Left lung (tissue), 10 donors: ENCODE results near the gene IRF2. TPM values are rescaled to one million over a fixed set of nuclear protein-coding genes. Genes with fewer than 3 reads are reported as not detected.
A peak's percentile ranks its signal among the peaks of the same experiment; 100 is the strongest.

Experiments
- ATAC-seq: fragments of 200-7000 bp; cut with Tn5 transposase; one replicate; pipeline ENCODE4 v1.9.1; 2020; ENCODE audit warnings: moderate library complexity
- DNase-seq, 4 donors: peaks; one replicate each; pipeline ENCODE4 v3.0.0-alpha.2; 2013 to 2020
- H3K27ac ChIP-seq, 2 donors: fragments of 200-600 bp; sonication (generic) in 1 of 2; one replicate each; pipeline versions ENCODE4 v1.5.0 to v1.8.0; 2020 to 2021
- H3K27me3 ChIP-seq, 2 donors: fragments of 200-600 bp; sonication (generic) in 1 of 2; one replicate each; pipeline versions ENCODE4 v1.5.0 to v1.8.0; 2020 to 2021
- H3K36me3 ChIP-seq, 2 donors: fragments of 200-600 bp; sonication (generic) in 1 of 2; one replicate each; pipeline versions ENCODE4 v1.5.0 to v1.8.0; 2020 to 2021
- H3K4me1 ChIP-seq, 2 donors: fragments of 200-600 bp; one replicate each; pipeline ENCODE4 v1.8.0; 2021
- H3K4me3 ChIP-seq, 2 donors: fragments of 200-600 bp; sonication (generic) in 1 of 2; one replicate each; pipeline versions ENCODE4 v1.5.0 to v1.8.0; 2020 to 2021; ENCODE audit warnings: mild to moderate bottlenecking in 1 of 2
- H3K9me3 ChIP-seq, 2 donors: fragments of 200-600 bp; sonication (generic) in 1 of 2; one replicate each; pipeline versions ENCODE4 v1.5.0 to v1.8.0; 2020 to 2021
- intact Hi-C, 2 donors: fragments of 100-400 bp; cut with DNase I; formaldehyde crosslinking; loops; one replicate each; pipeline versions ENCODE4 v1.11.2 to v1.14.2; 2022
- polyA plus RNA-seq, 6 donors: library from polyadenylated mRNA; unstranded; fragments of 120-200 nt; gene quantifications; one replicate each; pipeline ENCODE4 v1.2.1, GENCODE V29; 2013; ENCODE audit not compliant: insufficient read length in 6 of 6
- total RNA-seq, 2 donors: library from RNA; stranded (reverse); fragmentation: NEBNext Ultra II Directional; extraction: Animal tissue kit (Norgen Biotek cat#: 25700); gene quantifications; one replicate each; pipeline ENCODE4 v1.2.1, GENCODE V29; 2021
- TF ChIP-seq, protein P1 (sequence below), 2 donors: fragments of 200-600 bp; sonication (generic) in 1 of 2; IDR thresholded peaks; one replicate each; pipeline versions ENCODE4 v1.5.0 to v1.8.0; 2021; ENCODE audit warnings: antibody characterized with exemption in 2 of 2
- donor health status: DM: no; HTN: yes; CAD: no.
- donor health status: DM: no; HTN: no; CAD: no.

Gene IRF2
- total and polyA plus RNA-seq, 8 donors = 32.8 to 50.2 (median 47.0) TPM

DNA sequence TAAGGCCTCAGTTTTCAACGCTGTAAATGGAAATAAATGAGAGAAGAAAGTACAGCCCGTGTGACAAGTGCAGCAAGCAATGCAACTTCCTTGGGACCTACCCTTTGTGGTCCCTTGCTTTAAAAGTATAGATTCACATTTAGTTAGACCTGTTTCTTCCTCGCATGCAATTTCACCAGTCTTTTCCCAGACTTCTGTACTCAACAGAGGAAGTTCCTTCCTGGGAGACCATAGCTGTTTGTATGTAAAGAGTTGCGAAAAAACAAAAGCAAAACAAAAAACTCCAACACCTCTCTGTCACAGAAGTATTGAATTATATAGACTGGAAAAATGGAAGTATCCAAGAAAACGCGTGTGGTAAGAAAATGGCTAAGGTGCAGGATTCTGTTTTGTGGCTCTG is 1.1 kb upstream of the IRF2 start:
- no peaks in the 10 kb centered on the region for H3K27me3 ChIP-seq
- ATAC-seq (no peak), DNase-seq (no peak)
- no peaks in the 10 kb centered on the region for H3K36me3 ChIP-seq
- TF ChIP-seq, protein P1, sequence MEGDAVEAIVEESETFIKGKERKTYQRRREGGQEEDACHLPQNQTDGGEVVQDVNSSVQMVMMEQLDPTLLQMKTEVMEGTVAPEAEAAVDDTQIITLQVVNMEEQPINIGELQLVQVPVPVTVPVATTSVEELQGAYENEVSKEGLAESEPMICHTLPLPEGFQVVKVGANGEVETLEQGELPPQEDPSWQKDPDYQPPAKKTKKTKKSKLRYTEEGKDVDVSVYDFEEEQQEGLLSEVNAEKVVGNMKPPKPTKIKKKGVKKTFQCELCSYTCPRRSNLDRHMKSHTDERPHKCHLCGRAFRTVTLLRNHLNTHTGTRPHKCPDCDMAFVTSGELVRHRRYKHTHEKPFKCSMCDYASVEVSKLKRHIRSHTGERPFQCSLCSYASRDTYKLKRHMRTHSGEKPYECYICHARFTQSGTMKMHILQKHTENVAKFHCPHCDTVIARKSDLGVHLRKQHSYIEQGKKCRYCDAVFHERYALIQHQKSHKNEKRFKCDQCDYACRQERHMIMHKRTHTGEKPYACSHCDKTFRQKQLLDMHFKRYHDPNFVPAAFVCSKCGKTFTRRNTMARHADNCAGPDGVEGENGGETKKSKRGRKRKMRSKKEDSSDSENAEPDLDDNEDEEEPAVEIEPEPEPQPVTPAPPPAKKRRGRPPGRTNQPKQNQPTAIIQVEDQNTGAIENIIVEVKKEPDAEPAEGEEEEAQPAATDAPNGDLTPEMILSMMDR (IDR thresholded peaks at IDR 0.05) = no peak
- peaks cover 18 to 71% of the 10 kb centered on the region in 2 donors for H3K4me1 ChIP-seq
- peak overlapping the region; percentile 98 to 99 for H3K27ac ChIP-seq
- no peaks in the 10 kb centered on the region for H3K9me3 ChIP-seq
- intact Hi-C loops = loop anchor here in 1 of 2 donors (10.0 kb wide), 1 partner anchor 59 kb away; no protein-coding TSS in a partner anchor
- H3K4me3 ChIP-seq = peak overlapping the region; percentile 82 to 87

DNA sequence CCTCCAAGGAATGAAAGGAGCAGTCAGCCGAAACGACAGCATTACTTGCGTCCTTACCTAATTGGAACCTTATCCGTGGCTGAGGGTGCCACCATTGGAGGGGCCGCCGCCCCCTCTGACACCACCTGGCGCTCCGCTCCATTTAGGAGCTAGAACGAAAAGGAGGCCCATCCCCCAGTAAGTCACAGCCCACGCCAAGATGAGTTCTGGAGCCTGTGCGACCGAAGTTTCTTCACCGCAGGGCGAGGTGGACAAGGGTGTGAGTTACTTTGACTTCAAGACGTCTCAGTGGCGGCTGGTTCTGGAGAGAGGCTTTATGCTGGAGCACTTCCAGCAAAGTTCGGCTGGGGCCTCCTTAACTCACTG is 729 bp upstream of the IRF2 start:
- Histone ChIP-seq H3K4me1 (peaks cover 21 to 71% of the 10 kb centered on the region in 2 donors), H3K27ac (peak overlapping the region; percentile 98 to 99), H3K9me3 (no peaks in the 10 kb centered on the region), H3K27me3 (no peaks in the 10 kb centered on the region), H3K4me3 (peak overlapping the region; percentile 82 to 87), H3K36me3 (no peaks in the 10 kb centered on the region)
- intact Hi-C loops = loop anchor here in 1 of 2 donors (10.0 kb wide), 1 partner anchor 60 kb away; no protein-coding TSS in a partner anchor
- TF ChIP-seq, protein P1 (IDR thresholded peaks at IDR 0.05) = no peak
- ATAC-seq = peak; percentile 24
- peak in 2 of 4 donors; percentile 54 to 60 for DNase-seq

DNA sequence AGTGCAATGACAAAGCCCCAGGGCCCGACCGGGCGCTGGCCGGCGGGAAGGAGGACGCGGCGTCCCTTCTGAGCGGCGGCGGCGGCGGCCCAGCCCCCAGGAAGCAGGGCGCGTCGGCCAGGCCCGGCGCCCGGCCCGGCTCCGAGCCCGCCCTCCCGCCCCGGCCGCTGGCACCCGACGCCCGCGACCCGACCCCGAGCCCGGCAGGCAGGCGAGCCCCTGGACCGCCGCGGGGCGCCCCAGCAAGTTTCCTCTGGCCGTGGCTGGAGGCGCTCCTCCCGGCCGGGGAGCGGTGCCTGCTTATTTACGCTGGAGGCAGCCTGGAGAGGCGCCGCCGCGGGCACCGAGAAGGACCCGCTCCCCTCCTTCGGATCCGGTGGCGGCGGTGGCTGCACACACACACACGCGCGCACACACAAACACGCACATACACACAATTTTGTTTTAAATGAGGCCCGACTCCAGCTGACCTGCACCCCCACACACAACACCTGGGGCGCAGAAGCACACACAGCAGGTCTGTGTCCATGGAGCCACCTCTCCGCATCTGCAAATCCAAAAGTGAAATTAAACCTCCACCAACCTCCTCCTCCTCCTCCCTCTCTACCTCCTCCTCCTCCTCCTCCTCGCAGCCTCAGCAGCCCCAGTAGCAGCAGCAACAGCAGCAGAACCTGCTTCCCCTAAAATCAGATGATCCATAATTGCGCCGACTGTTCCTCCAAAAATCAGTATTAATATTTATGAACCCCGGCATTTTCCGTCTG is 669 bp downstream of the IRF2 start:
- Histone ChIP-seq H3K4me1 (peaks cover 21 to 74% of the 10 kb centered on the region in 2 donors), H3K4me3 (peak overlapping the region; percentile 68 to 87), H3K36me3 (peaks cover 0 to 11% of the 10 kb centered on the region in 2 donors), H3K27ac (peak overlapping the region; percentile 95 to 99), H3K9me3 (no peaks in the 10 kb centered on the region), H3K27me3 (no peaks in the 10 kb centered on the region)
- intact Hi-C loops = loop anchor here in 1 of 2 donors (10.0 kb wide), 1 partner anchor 61 kb away; no protein-coding TSS in a partner anchor
- peak in 2 of 4 donors; percentile 47 to 89 for DNase-seq
- ATAC-seq = peak; percentile 5
- TF ChIP-seq, protein P1 (IDR thresholded peaks at IDR 0.05) = no peak

GRCh38 chr4:184472614-184473498 is 1.5 kb downstream of the IRF2 start:
- Histone ChIP-seq H3K27ac (peak overlapping the region; percentile 95 to 99), H3K36me3 (peaks cover 0 to 11% of the 10 kb centered on the region in 2 donors), H3K4me3 (peak overlapping the region; percentile 68 to 87), H3K4me1 (peaks cover 21 to 66% of the 10 kb centered on the region in 2 donors), H3K27me3 (no peaks in the 10 kb centered on the region), H3K9me3 (no peaks in the 10 kb centered on the region)
- DNase-seq (peak; percentile 49 to 96 (median 76)), ATAC-seq (peak; percentile 66)
- intact Hi-C loops = loop anchor here in 1 of 2 donors (10.0 kb wide), 1 partner anchor 62 kb away; no protein-coding TSS in a partner anchor
- TF ChIP-seq, protein P1 (IDR thresholded peaks at IDR 0.05) = no peak
